Upper lobe of right lung (tissue), 1 donor: ENCODE measurements around the gene GDF7. TPM values are rescaled to one million over a fixed set of nuclear protein-coding genes. Genes with fewer than 3 reads are reported as not detected.

ENCODE experiments used
- ATAC-seq: fragments of 200-7000 bp; cut with Tn5 transposase; one replicate; pipeline ENCODE4 v1.9.1; 2020; ENCODE audit warnings: mild to moderate bottlenecking, moderate library complexity
- DNase-seq: peaks from one replicate; pipeline ENCODE4 v3.0.0-alpha.2; 2020
- H3K27ac ChIP-seq: fragments of 200-600 bp; one replicate; pipeline ENCODE4 v1.8.0; 2022
- H3K27me3 ChIP-seq: fragments of 200-600 bp; one replicate; pipeline ENCODE4 v1.8.0; 2022; ENCODE audit warnings: mild to moderate bottlenecking
- H3K36me3 ChIP-seq: fragments of 200-600 bp; one replicate; pipeline ENCODE4 v1.8.0; 2022
- H3K4me1 ChIP-seq: fragments of 200-600 bp; one replicate; pipeline ENCODE4 v1.8.0; 2022
- H3K4me3 ChIP-seq: fragments of 200-600 bp; one replicate; pipeline ENCODE4 v1.8.0; 2022; ENCODE audit warnings: mild to moderate bottlenecking
- H3K9me3 ChIP-seq: fragments of 200-600 bp; one replicate; pipeline ENCODE4 v1.8.0; 2022
- CTCF ChIP-seq: fragments of 200-600 bp; IDR thresholded peaks from one replicate; pipeline ENCODE4 v1.8.0; 2022; ENCODE audit warnings: antibody characterized with exemption
- intact Hi-C: fragments of 100-400 bp; cut with DNase I; formaldehyde crosslinking; loops from one replicate; pipeline ENCODE4 v1.11.0; 2022
- total RNA-seq: library from RNA; stranded (reverse); fragmentation: NEBNext Ultra II Directional; extraction: Animal tissue kit (Norgen Biotek cat#: 25700); gene quantifications from one replicate; pipeline ENCODE4 v1.2.1, GENCODE V29; 2021
- donor health status: DM: no; HTN: yes; CAD: no; lungs with severe emphysema.

Gene GDF7
- total RNA-seq, 1 donor from 2014 or later, result 0.72 TPM

DNA sequence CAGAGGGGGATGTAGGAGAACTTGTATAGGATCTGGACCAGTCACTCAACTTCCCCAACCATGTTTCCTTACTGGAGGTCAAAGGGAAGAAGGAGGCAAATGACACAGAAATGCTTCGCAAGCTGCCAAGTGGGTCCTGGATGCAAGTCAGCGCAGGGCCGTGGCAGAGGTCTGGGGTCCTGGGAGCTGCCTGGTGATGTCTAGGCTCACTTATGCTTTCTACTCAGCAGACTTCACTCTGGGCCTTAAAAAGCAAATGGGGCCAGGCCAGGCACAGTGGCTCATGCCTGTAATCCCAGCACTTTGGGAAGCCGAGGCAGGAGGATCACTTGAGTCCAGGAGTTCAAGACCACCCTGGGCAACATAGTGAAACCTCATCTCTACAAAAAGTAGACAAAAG, 36.0 kb upstream of the GDF7 start:
- ATAC-seq, result no peak
- no peak for TF ChIP-seq CTCF
- Histone ChIP-seq H3K4me3 (no peak overlapping the region), H3K27ac (no peak overlapping the region), H3K4me1 (peaks cover 24% of the 10 kb centered on the region), H3K9me3 (no peaks in the 10 kb centered on the region), H3K36me3 (no peaks in the 10 kb centered on the region), H3K27me3 (no peaks in the 10 kb centered on the region)
- intact Hi-C loops, result loop anchor here (10.0 kb wide), 1 partner anchor 186 kb away; the partner anchor contains the start of gene RHOB
- no peak for DNase-seq

DNA sequence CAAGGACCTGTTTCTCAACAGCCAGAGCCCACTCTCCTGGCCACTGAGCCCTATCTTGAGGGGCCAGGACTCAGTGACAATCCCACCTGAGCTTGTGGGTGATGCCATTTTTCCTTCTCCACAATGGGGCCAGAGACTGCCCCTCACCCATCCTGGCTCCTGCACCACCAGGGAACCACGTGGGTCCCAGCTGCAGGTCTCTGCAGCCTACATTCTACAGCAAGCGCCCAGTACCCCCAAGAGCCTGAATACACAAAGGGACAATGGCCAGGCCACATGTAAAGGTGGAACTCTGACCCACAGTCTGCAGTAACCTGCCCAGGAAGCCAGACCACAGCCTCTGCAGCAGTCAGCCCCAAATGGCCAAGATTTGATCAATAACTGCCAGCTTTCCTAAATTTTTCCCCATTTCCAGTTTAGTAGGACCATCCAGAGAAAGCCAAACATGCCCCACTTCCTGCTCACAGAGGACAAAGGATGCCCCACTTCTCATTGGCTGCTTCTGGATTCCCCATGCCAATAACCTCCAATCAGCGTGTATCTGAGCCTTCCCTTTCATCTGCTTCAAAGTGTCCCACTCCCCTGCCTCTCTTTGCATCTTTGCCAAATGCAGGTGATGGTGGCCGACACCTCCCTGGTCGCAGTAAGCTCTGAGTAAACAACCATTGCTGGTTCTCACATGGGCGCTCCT, 35.2 kb upstream of the GDF7 start:
- no peak for TF ChIP-seq CTCF
- Histone ChIP-seq H3K36me3 (no peaks in the 10 kb centered on the region), H3K27ac (no peak overlapping the region), H3K9me3 (no peaks in the 10 kb centered on the region), H3K4me1 (peaks cover 24% of the 10 kb centered on the region), H3K4me3 (no peak overlapping the region), H3K27me3 (no peaks in the 10 kb centered on the region)
- DNase-seq (no peak), ATAC-seq (no peak)
- intact Hi-C loops, result loop anchor here (10.0 kb wide), 1 partner anchor 187 kb away; the partner anchor contains the start of gene RHOB

DNA sequence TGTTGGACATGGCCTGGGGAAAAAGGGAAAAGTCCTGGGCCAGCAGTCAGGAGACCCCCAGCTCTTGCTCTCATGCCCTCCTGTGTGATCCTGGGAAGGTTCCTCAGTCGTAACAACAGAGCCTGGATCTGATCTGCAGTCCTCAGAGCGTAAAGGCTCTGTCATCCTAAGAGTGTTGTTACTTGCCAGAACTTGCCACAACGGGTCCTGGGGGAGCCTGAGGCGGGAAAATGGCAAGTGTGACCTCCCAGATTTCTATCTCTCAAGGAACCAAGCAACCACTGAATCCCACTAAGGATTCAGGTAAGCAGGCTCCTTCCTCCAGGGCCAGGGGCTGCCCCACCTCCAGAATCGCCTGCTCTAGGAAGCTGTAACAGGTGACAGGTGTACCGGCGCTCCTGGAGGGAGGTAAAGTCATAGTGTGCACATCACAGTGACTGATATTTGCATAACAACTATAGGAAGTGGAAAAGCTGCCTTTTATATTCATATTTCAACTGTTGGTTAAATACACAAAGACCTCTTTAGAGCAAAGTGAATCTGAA, 34.4 kb upstream of the GDF7 start:
- no peak for DNase-seq
- intact Hi-C loops, result loop anchor here (10.0 kb wide), 1 partner anchor 188 kb away; the partner anchor contains the start of gene RHOB
- Histone ChIP-seq H3K4me1 (peaks cover 24% of the 10 kb centered on the region), H3K9me3 (no peaks in the 10 kb centered on the region), H3K4me3 (no peak overlapping the region), H3K27me3 (no peaks in the 10 kb centered on the region), H3K36me3 (no peaks in the 10 kb centered on the region), H3K27ac (no peak overlapping the region)
- no peak for TF ChIP-seq CTCF
- ATAC-seq, result no peak

DNA sequence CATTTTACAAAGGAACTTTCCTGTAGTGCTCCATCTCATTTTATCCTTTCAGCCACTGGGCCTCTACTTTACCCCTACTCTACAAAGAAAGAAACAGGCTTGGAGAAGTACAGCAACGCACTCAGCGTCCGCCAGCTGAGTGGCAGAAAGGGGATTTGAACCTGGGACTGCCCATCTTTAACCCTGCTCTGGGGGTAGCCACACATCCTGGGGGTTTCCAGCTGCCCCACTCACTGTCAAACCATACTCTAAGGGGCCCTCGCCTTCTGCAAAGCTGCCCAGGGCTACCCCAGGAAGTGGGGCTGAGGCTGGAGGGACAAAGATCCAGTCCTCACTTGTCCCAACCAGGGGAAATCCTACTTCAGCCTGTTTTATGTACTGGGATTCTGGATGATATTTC, 33.9 kb upstream of the GDF7 start:
- no peaks in the 10 kb centered on the region for H3K9me3 ChIP-seq
- no peak for DNase-seq
- peaks cover 24% of the 10 kb centered on the region for H3K4me1 ChIP-seq
- no peak overlapping the region for H3K4me3 ChIP-seq
- ATAC-seq, result no peak
- H3K27me3 ChIP-seq, result no peaks in the 10 kb centered on the region
- intact Hi-C loops, result loop anchor here (10.0 kb wide), 1 partner anchor 188 kb away; the partner anchor contains the start of gene RHOB
- peaks cover 4% of the 10 kb centered on the region for H3K36me3 ChIP-seq
- TF ChIP-seq CTCF, result no peak
- peak overlapping the region; percentile 70 for H3K27ac ChIP-seq

DNA sequence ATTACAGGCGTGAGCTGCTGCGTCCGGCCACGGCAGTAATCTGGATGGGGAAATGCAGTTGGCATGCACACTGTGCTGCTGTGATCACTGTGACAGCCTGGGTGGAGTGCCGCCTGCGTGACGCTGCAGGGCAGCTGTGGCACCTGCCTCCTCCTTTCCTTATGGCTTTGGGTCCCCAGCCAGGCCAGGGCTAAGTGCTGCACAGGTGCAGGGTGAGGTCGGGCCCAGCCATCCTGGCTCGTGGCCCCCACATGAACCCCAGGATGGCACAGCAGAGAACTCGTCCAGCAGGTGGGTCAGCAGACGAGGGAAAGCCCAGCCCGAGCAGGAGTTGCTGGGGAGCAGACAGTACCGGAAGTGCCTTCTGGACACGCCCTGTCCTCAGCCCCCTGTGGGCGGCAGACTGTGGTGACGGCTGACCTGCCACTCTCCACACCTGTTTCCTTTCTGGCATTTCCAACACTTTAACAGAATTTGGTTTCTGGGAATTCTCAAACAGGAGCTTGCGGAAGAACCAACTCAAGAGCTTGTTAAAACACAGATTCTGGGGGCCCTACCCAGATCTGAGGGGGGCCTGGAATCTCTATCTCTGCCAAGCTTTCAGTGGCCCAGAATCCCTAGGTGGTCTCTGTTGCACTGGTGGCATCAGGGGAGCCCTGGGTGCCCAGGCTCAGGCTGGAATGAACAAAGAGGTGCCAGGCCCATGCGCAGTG, 33.0 kb upstream of the GDF7 start:
- Histone ChIP-seq H3K36me3 (peaks cover 12% of the 10 kb centered on the region), H3K27me3 (no peaks in the 10 kb centered on the region), H3K9me3 (no peaks in the 10 kb centered on the region), H3K27ac (peak overlapping the region; percentile 70), H3K4me1 (peaks cover 24% of the 10 kb centered on the region), H3K4me3 (no peak overlapping the region)
- ATAC-seq (peak; percentile 89), DNase-seq (peak; percentile 88)
- intact Hi-C loops, result loop anchor here (10.0 kb wide), 1 partner anchor 189 kb away; the partner anchor contains the start of gene RHOB
- TF ChIP-seq CTCF, result peak; percentile 5
